SK-N-SH treated with all-trans-retinoic acid at 6 μM for 48 hours (cell line): ENCODE data around the gene TMEM151A.

Experiments
- ARNTL ChIP-seq: fragments of 450-650 bp; formaldehyde crosslinking; IDR thresholded peaks from 2 replicates; pipeline ENCODE4 v1.5.0; 2020; ENCODE audit warnings: low read depth, mild to moderate bottlenecking, moderate library complexity, borderline replicate concordance
- CSDC2 ChIP-seq: fragments of 250-450 bp; sonication (Bioruptor Pico); IDR thresholded peaks from 2 replicates; pipeline ENCODE4 v1.5.0; 2020; ENCODE audit warnings: mild to moderate bottlenecking, moderate library complexity
- OSR1 ChIP-seq: fragments of 250-450 bp; sonication (Bioruptor Pico); IDR thresholded peaks from 2 replicates; pipeline ENCODE4 v1.8.0; 2022; ENCODE audit warnings: moderate library complexity, mild to moderate bottlenecking, inconsistent platforms
- SNAI2 ChIP-seq: fragments of 250-450 bp; sonication (Bioruptor Pico); IDR thresholded peaks from 2 replicates; pipeline ENCODE4 v1.5.0; 2020; ENCODE audit warnings: mild to moderate bottlenecking, moderate library complexity
- ZC3H10 ChIP-seq: fragments of 250-450 bp; sonication (Bioruptor Pico); IDR thresholded peaks from 2 replicates; pipeline ENCODE4 v1.5.1; 2021; ENCODE audit warnings: mild to moderate bottlenecking, moderate library complexity
- ZFP3 ChIP-seq: fragments of 250-450 bp; sonication (Bioruptor Pico); IDR thresholded peaks from 2 replicates; pipeline ENCODE4 v1.5.0; 2020; ENCODE audit warnings: mild to moderate bottlenecking, moderate library complexity
- ZFP30 ChIP-seq: fragments of 450-650 bp; formaldehyde crosslinking; IDR thresholded peaks from 2 replicates; pipeline ENCODE4 v1.5.0; 2022; ENCODE audit warnings: mild to moderate bottlenecking, moderate library complexity
- ZNF565 ChIP-seq: fragments of 450-650 bp; formaldehyde crosslinking; conservative IDR thresholded peaks from 2 replicates; pipeline ENCODE4 v1.5.0; 2020; ENCODE audit warnings: low read depth, mild to moderate bottlenecking, moderate library complexity
- ZNF70 ChIP-seq: fragments of 450-650 bp; formaldehyde crosslinking; IDR thresholded peaks from 2 replicates; pipeline ENCODE4 v1.5.0; 2020; ENCODE audit warnings: mild to moderate bottlenecking, moderate library complexity
- TF ChIP-seq, protein P1 (sequence below): fragments of 250-450 bp; sonication (Bioruptor Pico); IDR thresholded peaks from 2 replicates; pipeline ENCODE4 v1.8.0; 2020; ENCODE audit warnings: mild to moderate bottlenecking, moderate library complexity, borderline replicate concordance
- TF ChIP-seq, protein P2 (sequence below): fragments of 250-450 bp; sonication (Bioruptor Pico); IDR thresholded peaks from 2 replicates; pipeline ENCODE4 v1.5.1; 2020; ENCODE audit warnings: low read depth, mild to moderate bottlenecking, moderate library complexity
- TF ChIP-seq, protein P3 (sequence below): fragments of 250-450 bp; sonication (Bioruptor Pico); IDR thresholded peaks from 2 replicates; pipeline ENCODE4 v1.5.0; 2020; ENCODE audit warnings: mild to moderate bottlenecking, moderate library complexity

DNA sequence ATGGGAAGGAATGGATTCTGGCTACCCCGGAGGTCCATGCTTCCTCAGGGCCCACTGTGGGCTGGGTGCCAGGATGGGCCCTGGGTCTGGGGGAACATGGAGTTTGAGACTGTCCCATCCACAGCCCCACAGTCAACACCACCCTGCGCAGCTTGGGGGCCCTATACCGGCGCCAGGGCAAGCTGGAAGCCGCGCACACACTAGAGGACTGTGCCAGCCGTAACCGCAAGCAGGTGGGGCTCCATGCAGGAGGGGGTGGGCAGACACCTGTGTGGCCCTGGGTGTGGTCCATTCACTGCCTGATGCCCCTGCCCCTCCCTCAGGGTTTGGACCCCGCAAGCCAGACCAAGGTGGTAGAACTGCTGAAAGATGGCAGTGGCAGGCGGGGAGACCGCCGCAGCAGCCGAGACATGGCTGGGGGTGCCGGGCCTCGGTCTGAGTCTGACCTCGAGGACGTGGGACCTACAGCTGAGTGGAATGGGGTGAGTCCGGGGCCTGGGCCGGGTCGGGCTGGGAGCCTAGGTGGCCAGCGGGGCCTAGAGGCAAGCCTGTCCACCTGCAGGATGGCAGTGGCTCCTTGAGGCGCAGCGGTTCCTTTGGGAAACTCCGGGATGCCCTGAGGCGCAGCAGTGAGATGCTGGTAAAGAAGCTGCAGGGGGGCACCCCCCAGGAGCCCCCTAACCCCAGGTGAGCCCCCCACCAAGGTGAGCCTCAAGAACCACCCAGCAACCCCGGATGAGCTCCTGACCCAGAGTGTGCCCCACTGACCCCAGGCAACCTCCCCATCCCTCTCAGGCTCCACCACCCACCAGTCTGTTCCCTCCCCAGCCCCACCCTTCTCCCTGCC lies 25.9 kb upstream of the TMEM151A start:
- TF ChIP-seq ZFP3 (CRISPR knock-in tag) (no peak), ARNTL (no peak), ZC3H10 (no peak), ZFP30 (CRISPR knock-in tag) (no peak), ZNF565 (CRISPR knock-in tag) (no peak), SNAI2 (CRISPR knock-in tag) (no peak), ZNF70 (CRISPR knock-in tag) (no peak), OSR1 (no peak), CSDC2 (CRISPR knock-in tag) (no peak)
- TF ChIP-seq, protein P1, sequence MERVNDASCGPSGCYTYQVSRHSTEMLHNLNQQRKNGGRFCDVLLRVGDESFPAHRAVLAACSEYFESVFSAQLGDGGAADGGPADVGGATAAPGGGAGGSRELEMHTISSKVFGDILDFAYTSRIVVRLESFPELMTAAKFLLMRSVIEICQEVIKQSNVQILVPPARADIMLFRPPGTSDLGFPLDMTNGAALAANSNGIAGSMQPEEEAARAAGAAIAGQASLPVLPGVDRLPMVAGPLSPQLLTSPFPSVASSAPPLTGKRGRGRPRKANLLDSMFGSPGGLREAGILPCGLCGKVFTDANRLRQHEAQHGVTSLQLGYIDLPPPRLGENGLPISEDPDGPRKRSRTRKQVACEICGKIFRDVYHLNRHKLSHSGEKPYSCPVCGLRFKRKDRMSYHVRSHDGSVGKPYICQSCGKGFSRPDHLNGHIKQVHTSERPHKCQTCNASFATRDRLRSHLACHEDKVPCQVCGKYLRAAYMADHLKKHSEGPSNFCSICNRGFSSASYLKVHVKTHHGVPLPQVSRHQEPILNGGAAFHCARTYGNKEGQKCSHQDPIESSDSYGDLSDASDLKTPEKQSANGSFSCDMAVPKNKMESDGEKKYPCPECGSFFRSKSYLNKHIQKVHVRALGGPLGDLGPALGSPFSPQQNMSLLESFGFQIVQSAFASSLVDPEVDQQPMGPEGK (CRISPR knock-in tag), result no peak
- TF ChIP-seq, protein P2, sequence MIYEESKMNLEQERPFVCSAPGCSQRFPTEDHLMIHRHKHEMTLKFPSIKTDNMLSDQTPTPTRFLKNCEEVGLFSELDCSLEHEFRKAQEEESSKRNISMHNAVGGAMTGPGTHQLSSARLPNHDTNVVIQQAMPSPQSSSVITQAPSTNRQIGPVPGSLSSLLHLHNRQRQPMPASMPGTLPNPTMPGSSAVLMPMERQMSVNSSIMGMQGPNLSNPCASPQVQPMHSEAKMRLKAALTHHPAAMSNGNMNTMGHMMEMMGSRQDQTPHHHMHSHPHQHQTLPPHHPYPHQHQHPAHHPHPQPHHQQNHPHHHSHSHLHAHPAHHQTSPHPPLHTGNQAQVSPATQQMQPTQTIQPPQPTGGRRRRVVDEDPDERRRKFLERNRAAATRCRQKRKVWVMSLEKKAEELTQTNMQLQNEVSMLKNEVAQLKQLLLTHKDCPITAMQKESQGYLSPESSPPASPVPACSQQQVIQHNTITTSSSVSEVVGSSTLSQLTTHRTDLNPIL (CRISPR knock-in tag), result no peak
- TF ChIP-seq, protein P3, sequence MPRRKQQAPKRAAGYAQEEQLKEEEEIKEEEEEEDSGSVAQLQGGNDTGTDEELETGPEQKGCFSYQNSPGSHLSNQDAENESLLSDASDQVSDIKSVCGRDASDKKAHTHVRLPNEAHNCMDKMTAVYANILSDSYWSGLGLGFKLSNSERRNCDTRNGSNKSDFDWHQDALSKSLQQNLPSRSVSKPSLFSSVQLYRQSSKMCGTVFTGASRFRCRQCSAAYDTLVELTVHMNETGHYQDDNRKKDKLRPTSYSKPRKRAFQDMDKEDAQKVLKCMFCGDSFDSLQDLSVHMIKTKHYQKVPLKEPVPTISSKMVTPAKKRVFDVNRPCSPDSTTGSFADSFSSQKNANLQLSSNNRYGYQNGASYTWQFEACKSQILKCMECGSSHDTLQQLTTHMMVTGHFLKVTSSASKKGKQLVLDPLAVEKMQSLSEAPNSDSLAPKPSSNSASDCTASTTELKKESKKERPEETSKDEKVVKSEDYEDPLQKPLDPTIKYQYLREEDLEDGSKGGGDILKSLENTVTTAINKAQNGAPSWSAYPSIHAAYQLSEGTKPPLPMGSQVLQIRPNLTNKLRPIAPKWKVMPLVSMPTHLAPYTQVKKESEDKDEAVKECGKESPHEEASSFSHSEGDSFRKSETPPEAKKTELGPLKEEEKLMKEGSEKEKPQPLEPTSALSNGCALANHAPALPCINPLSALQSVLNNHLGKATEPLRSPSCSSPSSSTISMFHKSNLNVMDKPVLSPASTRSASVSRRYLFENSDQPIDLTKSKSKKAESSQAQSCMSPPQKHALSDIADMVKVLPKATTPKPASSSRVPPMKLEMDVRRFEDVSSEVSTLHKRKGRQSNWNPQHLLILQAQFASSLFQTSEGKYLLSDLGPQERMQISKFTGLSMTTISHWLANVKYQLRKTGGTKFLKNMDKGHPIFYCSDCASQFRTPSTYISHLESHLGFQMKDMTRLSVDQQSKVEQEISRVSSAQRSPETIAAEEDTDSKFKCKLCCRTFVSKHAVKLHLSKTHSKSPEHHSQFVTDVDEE (CRISPR knock-in tag), result no peak
